KOPT-K1 (cell line): ENCODE results near the gene ARL8B.
"Not testable (repeated sequence)": the region's sequence is repeated elsewhere in the genome, so short reads cannot be mapped to it uniquely, and the experiment has no call there.

Experiments used
- H3K27ac ChIP-seq: fragments of 200-600 bp; sonication (generic); 2 replicates; pipeline ENCODE4 v1.5.1; 2016; ENCODE audit warnings: antibody characterized with exemption, mild to moderate bottlenecking, low read depth, low read length; ENCODE audit not compliant: poor library complexity, severe bottlenecking
- H3K36me3 ChIP-seq: fragments of 200-600 bp; sonication (generic); 2 replicates; pipeline ENCODE4 v1.5.1; 2017; ENCODE audit warnings: antibody characterized with exemption, mild to moderate bottlenecking, low read length, moderate library complexity; ENCODE audit not compliant: insufficient read depth
- H3K9me3 ChIP-seq: fragments of 200-600 bp; sonication (generic); 2 replicates; pipeline ENCODE4 v1.5.1; 2017; ENCODE audit warnings: antibody characterized with exemption, low read length, mild to moderate bottlenecking; ENCODE audit not compliant: insufficient read depth, poor library complexity, severe bottlenecking

Gene ARL8B

DNA sequence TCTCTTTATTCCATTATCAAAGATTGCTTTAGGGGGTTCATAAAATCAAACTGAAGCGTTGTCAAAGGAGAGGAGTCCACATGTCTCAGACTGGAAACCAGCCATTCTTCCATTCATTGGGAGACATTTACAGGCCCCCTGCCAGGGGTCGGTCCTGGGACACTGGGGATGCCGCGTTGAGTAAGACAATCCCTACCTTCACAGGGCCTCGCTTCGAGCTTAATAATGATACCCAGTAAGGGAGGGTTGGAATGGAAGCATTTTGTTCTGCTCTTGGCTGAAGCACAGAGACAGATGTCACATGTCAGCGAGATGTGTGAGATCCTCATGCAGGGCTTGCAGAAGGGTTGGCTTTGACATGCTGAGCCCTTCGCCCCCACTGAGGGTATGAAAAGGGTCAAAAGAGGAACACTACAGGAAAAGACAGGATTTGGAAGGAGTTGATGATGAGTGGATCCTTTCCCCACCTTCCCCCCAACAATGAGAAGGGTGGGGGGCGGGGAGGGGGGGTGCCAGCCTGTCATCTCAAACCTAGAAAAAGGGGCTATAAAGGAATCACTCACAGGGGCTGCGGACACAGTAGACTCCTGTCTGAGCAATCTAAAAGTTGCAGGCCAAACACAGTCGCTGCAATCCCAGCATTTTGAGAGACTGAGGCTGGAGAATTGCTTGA is 25.6 kb upstream of the ARL8B start:
- peaks cover 8% of the 10 kb centered on the region for H3K9me3 ChIP-seq
- H3K36me3 ChIP-seq, result no peaks in the 10 kb centered on the region
- H3K27ac ChIP-seq, result no peak overlapping the region

GRCh38 chr3:5098346-5098745 is 23.7 kb upstream of the ARL8B start:
- Histone ChIP-seq H3K36me3 (no peaks in the 10 kb centered on the region), H3K27ac (no peak overlapping the region), H3K9me3 (peaks cover 8% of the 10 kb centered on the region)

GRCh38 chr3:5102532-5102931 is 19.6 kb upstream of the ARL8B start:
- H3K36me3 ChIP-seq, result no peaks in the 10 kb centered on the region
- no peak overlapping the region for H3K27ac ChIP-seq
- H3K9me3 ChIP-seq, result peaks cover 8% of the 10 kb centered on the region

DNA sequence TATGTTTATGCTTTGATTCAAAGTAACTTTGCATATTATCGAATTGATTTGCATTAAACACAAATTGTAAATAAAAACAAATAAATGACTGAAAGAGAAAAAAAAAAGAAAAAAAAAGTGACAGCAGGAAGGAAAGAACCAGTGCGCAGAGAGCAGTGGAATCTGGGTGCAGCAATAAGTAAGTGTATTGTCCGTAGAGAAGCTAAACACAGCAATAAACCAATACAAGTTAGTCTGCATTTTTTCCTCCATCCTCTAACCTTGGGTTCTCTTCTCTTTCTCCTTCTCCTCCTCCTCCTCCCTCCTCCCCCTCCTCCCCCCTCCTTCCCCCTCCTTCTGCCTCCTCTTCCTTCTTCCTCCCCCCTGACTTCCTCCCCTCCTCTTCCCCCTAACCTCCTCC is 18.3 kb upstream of the ARL8B start:
- Histone ChIP-seq H3K27ac (no peak overlapping the region), H3K9me3 (peaks cover 8% of the 10 kb centered on the region), H3K36me3 (no peaks in the 10 kb centered on the region)

GRCh38 chr3:5105050-5105449 is 17.0 kb upstream of the ARL8B start:
- no peaks in the 10 kb centered on the region for H3K36me3 ChIP-seq
- peaks cover 8% of the 10 kb centered on the region for H3K9me3 ChIP-seq
- H3K27ac ChIP-seq, result no peak overlapping the region

DNA sequence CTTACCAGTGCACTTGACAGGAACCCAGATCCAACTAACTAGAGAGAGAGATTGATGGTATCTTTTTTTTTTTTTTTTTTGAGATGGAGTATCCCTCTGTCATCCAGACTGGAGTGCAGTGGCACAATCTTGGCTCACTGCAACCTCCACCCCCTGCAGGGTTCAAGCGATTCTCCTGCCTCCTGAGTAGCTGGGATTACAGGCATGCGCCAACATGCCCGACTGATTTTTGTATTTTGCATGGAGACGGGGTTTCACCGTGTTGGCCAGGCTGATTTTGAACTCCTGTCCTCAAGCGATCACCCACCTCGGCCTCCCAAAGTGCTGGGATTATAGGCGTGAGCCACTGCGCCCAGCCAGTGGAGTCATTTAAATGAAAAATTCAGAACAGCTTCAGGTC is 15.7 kb upstream of the ARL8B start:
- H3K27ac ChIP-seq, H3K9me3 ChIP-seq, H3K36me3 ChIP-seq: not testable (repeated sequence)

GRCh38 chr3:5106933-5107334 is 15.2 kb upstream of the ARL8B start:
- not testable (repeated sequence) for H3K36me3 ChIP-seq, H3K9me3 ChIP-seq, H3K27ac ChIP-seq

- H3K27ac ChIP-seq, result no peak overlapping the region
These were observed 11.8 kb upstream of the ARL8B start for GRCh38 chr3:5110337-5110736.

DNA sequence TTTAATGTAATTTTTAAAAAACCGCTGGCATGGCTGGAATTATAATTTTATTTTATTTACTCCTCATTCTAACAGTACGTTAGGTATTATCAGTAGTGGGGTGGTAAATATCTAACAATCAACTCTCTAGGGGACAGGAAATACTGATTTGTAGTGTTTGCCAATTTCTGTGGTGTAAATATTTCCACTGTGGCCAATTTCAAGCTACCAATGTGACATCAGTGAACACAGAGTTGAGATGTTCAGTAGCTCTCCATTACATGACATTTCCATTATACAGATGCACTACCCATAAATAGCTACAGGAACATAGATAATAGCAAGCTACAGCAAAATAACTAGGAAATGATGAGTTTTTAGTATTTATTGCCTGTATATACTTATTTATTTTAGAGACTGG is 10.0 kb upstream of the ARL8B start:
- Histone ChIP-seq H3K27ac (no peak overlapping the region), H3K36me3 (no peaks in the 10 kb centered on the region), H3K9me3 (no peaks in the 10 kb centered on the region)

More at GRCh38 chr3:5110337-5110736, 11.8 kb upstream of the ARL8B start:
- no peaks in the 10 kb centered on the region for H3K9me3 ChIP-seq
- H3K36me3 ChIP-seq, result no peaks in the 10 kb centered on the region

- H3K27ac ChIP-seq, H3K9me3 ChIP-seq, H3K36me3 ChIP-seq: not testable (repeated sequence)
These were observed 8.4 kb upstream of the ARL8B start for GRCh38 chr3:5113726-5114125.

- Histone ChIP-seq H3K9me3 (no peaks in the 10 kb centered on the region), H3K36me3 (no peaks in the 10 kb centered on the region), H3K27ac (no peak overlapping the region)
These were observed 6.5 kb upstream of the ARL8B start for GRCh38 chr3:5115506-5116162.

DNA sequence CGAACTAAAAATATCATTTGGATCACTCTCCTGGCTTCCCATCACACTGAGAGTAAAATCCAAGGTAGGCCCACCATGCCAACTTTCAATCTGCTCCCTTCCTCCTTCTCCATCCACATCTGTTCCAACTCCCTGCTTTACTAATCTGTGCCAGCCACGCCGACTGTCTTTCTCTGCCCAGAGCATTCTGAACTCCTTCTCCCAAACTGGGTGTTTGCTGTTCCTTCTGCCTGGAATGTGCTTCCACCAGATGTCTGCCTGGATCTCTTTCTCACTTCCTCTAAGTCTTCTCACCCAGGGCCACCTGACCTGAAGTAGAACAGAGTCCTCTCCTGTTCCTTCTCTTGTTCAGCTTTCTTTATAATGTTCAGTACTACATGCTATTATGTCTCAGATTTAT is 5.6 kb upstream of the ARL8B start:
- H3K36me3 ChIP-seq, result no peaks in the 10 kb centered on the region
- no peaks in the 10 kb centered on the region for H3K9me3 ChIP-seq
- no peak overlapping the region for H3K27ac ChIP-seq

DNA sequence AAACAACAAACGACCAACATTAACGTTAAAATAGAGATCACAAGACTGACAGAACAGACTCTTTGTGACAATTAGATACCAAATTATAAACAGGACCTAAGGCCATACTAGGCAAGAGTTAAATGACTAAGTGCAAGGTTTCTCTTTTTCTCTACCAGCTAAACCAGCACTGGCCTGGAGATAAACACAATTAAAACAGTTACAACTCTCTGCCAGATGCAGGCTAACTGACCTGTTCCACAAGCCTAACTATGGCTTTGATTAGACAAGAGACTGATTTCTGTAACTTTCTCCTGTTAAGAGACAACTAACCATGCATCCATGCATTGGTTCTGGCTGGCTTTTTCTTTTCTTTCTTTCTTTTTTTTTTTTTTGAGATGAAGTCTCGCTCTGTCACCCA is 1.6 kb upstream of the ARL8B start:
- Histone ChIP-seq H3K27ac (no peak overlapping the region), H3K9me3 (no peaks in the 10 kb centered on the region), H3K36me3 (peaks cover 15% of the 10 kb centered on the region; the same call in 1 of the 2 replicates)

DNA sequence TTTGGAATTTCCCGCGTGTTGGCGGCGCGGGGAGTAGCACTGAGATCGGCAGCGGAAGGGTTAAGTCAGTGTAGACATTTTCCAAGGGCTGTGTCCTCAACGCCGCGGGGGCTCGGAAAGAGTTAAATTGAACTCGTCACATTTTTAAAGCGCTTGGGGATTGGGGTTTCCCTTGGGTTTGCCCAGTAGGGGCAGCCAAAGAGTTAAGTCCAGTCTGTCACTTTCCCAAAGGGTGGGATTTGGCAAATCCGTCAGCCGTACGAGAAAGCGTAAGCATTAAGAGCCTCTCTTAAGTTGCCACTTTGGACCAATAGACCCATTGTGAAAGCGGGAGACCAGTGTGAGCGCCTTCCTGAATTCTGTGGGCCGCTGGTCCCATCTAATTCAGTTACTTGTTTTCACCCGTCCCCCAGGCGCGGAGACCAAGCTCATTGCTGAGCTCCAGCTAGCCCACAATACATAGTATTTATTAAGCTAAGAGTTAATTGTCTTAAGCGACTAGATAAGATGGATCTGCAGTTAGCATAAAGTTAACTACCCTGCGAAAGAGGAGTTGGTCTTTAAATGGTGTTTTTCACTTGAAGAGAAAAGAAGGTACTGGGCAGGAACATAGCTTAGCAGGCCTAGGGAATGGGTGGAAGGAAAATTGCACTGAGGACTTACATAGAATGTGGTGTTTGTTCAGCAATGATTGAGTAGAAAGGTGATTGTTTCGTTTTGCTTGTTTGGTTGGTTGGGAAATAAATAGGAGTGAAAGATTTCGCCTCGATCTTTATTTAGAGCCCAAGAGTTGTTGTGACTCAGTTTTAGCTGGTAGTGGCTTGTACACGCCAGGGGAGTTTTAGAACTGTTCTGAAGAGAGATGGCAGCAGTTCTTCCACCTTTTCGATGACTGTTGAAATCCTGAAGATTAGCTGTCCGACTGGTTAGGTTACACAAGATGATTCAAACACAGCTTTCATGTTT is 932 bp downstream of the ARL8B start:
- Histone ChIP-seq H3K9me3 (no peaks in the 10 kb centered on the region), H3K36me3 (peaks cover 15% of the 10 kb centered on the region; the same call in 1 of the 2 replicates), H3K27ac (peak overlapping the region; percentile 78)

- Histone ChIP-seq H3K9me3 (no peaks in the 10 kb centered on the region), H3K27ac (no peak overlapping the region), H3K36me3 (peaks cover 15% of the 10 kb centered on the region; the same call in 1 of the 2 replicates)
These were observed 1.8 kb downstream of the ARL8B start for GRCh38 chr3:5123937-5124336.
